HG03565 (cell line): Measurements from ENCODE around the gene S100A10.

ENCODE experiments used
- ATAC-seq: cut with Tn5 transposase; IDR thresholded peaks from one replicate; pipeline ENCODE4 v1.9.1; 2021; ENCODE audit warnings: mild to moderate bottlenecking, moderate library complexity; ENCODE audit not compliant: unreplicated experiment

S100A10 gene

GRCh38 chr1:151939141-151939540, 54.5 kb downstream of the S100A10 start:
- no peak for ATAC-seq

- ATAC-seq: no peak
Observed at GRCh38 chr1:151936653-151937052, 57.0 kb downstream of the S100A10 start.

GRCh38 chr1:151935894-151936602, 57.6 kb downstream of the S100A10 start:
- ATAC-seq: no peak

GRCh38 chr1:151935154-151935553, 58.5 kb downstream of the S100A10 start:
- no peak for ATAC-seq

GRCh38 chr1:151934048-151934493, 59.6 kb downstream of the S100A10 start:
- peak; percentile 40 for ATAC-seq
